ENCODE measurements around the gene MYH6.

The MYH6 gene

DNA sequence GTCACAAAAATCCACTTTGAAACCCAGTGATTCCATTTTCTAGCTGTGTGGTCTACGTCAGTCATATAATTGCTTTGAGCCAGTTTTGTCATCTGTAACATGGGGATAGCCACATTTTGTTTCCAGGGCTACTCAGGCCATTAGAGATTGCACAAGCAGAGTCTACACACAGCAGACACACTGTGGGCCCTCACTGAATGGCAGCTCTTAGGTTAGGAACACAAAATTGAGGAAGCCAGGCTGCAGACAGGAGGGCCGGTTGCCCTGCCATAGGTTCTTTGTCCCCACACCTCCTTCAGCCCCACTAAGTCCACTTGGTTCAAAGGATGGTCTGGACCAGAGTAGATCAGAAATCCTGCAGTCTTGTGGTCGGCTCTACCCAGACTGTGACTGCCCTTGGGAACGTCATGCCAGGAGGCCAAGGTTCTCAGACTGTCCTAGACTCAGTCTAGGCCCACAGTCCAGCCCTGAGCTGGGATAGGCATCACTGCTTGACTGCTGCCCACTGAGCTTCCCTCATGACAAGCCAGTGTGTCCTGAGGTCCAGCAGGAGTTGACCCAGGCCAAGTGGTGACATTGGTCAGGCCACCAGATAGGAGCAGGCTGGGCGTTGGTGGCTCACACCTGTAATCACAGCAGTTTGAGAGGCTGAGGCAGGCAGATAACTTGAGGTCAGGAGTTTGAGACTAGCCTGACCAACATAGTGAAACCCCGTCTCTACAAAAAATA, 31.2 kb upstream of the MYH6 start:
- TF ChIP-seq, protein P1, sequence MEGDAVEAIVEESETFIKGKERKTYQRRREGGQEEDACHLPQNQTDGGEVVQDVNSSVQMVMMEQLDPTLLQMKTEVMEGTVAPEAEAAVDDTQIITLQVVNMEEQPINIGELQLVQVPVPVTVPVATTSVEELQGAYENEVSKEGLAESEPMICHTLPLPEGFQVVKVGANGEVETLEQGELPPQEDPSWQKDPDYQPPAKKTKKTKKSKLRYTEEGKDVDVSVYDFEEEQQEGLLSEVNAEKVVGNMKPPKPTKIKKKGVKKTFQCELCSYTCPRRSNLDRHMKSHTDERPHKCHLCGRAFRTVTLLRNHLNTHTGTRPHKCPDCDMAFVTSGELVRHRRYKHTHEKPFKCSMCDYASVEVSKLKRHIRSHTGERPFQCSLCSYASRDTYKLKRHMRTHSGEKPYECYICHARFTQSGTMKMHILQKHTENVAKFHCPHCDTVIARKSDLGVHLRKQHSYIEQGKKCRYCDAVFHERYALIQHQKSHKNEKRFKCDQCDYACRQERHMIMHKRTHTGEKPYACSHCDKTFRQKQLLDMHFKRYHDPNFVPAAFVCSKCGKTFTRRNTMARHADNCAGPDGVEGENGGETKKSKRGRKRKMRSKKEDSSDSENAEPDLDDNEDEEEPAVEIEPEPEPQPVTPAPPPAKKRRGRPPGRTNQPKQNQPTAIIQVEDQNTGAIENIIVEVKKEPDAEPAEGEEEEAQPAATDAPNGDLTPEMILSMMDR (IDR thresholded peaks at IDR 0.05): no peak

DNA sequence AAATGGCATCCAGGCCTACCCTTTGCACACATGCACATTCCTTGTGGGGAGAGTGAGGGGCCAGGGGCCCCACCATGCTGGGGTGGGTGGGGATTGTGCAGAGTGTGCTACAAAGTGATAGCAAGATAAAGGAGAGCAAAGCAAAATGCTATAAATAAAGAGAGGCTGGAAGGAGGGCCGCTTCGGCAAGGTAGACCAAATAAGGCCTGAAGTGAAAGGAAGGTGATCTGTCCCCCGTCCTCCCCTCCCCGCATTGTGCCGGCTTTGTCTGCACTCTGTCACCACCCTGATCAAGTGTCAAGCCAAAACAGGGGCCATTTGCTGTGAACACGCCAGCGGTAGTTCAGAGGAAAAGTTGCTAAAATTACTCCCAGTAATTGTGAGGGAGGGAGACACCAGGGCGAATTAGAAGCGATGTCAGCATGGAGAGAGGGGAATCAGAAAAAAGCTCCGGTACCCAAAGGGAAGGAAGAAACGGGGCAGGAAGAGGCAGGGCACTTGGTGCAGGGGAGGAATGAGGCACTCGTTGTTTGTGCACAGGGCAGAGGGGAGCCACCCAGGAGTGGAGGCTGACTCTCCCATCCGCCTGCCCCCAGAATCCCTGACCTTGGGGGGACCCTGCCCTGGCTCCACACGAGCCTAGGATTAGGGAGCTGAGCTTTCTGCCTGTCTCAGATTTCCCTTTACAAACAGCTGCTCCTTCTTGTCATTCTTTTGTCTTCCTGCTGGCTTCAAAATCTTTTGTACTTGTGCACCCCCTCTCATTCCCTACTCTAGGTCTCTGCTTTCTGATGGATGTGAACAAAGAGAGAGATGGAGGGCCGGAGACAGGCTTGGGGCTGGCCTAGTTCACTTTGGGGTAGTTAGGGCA, 30.3 kb upstream of the MYH6 start:
- TF ChIP-seq, protein P1 (IDR thresholded peaks at IDR 0.05): no peak

DNA sequence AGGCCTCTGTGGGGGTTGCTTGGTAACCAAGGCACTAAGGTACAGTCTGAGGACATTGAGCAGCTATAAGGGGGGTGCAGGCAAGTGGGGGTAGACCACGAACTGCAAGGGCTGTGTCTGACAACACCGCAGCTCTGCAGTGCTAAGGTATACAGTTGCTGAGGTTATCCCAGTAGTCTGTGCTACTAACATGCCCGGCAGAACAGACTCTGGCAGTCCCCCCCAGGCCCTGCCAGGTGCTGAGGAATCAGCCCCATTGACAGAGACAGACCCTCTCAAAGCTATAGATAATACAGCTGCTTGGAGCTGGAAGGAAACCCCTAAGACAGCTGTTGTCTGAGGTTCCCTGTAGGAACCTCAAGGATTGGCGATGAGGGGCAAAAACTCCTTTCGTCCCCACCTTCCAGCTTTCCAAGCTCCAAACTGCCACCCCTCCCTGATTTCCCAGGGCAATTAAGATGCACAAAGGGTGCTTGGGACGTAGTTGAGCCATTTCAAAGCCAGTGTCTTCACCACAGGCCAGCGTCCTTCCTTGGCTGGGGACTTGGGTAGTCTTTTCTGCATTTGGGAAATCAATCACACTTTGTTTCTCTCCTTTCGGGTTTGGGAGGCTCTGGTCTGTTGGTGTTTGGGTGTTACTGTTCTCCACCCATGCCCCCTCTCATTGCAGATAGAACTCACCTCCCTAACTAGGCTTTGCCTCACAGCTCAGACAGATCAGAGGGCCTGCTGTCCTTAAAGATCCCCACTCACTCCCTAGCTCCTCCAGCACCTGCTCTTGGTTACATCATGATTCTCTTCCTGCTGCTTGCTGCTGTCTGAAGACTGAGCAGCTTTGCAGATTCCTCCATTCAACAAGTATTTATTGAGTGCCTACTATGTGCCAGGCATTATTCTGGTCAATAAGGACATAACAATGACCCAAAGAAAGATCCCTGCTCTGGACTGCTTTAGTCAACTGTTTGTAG, 29.3 kb upstream of the MYH6 start:
- TF ChIP-seq, protein P1 (IDR thresholded peaks at IDR 0.05): no peak

DNA sequence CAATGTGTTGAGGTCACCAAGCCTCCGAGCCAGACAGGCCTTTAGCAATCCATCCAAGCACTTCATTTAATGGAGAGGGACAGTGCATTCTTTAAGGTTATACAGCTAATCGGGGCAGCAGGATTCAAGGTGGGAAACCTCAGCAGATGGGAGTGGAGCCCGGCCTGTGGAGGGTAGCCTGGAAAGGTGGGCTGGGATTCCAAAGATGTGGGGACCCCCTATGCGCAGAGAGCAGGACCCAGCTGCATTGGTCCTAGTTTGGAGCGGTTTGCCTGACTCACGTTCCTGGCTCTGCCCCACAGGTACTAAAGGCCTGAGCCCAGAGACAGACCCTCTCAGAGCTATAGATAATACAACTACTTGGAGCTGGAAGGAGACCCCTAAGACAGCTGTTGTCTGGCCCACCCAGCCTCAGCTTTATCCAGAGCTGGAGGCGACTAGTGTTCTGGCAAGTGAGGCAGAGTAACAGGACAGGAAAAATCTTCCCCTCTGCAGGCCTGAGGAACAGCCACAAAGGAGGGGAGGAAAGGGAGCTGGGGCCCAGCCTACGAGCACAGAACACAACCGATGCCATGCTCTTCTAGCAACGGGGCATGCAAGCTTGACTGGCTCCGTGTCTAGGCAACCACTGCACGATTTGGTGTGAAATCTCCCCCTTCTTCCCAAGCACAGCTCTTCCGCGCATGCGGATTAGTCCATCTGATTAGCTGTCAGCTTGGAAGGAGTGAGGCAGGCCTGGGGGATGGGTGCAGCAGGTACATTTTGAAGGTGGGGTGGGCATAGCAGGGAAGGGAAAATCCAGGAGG, 28.5 kb upstream of the MYH6 start:
- TF ChIP-seq, protein P1 (IDR thresholded peaks at IDR 0.05): no peak

DNA sequence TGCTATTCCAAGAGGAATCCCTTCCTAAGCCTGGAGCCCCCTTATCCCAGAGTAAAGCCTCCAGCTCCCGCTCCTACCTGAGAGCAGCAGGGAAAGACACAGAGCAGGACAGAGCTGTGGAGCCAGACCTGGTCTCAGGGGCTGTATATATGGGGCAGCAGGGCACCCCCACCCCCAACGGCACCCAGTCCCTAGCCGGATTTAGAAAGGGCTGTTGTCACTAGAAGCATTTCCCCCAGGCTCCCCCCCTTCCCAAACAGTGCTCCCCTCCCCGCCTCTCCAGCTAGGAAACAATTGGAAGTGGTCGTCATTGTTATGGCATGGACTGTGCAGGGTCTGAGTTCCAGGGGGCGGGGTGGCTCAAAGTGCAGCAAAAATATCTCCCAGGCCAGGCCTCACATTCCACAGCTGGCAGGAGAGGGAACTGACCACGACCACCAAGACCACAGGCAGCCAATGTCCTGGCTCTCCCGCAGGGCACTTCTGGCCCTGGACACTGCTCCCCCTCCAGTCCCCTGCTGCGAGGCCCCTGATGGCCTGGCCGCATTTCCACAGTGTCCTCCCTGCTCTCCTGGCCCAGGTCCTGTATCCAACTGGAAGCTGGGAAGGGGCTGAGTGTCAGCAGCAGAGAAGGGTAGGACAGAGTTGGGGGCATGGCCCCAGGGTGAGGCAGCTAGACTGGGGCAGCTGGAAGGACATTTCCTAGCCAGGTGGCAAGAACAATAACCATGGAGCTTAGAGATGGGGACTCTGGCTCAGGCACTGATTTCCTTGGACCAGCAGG, 27.7 kb upstream of the MYH6 start, which contains the start of gene MYH7:
Gene MYH7, minus strand, starts transcription at position 118 of the 784 bp plus-strand sequence. CDS start 1,928 bp downstream, outside the sequence.
- TF ChIP-seq, protein P1 (IDR thresholded peaks at IDR 0.05): no peak

DNA sequence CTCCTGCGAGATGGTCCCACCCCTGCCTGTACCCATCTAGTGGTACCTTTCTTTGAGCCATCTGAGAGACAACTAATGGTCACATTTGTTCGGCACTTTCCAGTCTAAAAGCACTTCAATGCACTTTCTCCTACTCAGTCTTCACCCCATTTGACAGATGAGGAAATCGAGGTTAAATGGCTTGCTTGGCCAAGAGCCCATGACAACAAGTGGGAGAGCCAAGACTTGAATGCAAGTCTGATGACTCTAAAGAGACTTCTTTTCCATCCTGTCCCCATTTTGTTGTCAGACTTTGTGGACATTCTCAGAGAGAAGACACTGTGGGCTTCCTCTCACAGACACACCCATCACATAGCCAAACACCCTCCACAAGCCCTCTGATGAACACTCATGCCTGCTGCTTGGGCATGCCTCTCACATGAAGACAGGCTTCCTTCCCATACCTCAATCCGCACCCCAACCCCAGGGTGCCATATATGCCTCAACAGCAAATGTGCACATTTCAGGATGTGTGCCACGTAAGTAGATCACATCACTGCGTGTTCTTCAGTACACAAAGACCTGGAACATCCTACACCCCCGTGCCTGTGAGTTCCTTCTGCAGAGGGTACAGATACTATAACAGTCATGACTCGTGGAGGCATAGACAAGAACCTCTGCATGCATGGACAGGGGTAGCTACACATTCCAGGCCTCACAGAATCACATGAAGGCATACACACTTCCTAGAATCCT, 26.6 kb upstream of the MYH6 start:
- TF ChIP-seq, protein P1 (IDR thresholded peaks at IDR 0.05): no peak

Measured in LNCAP (cell line).